ENCODE measurements around the gene MTUS2.

Gene MTUS2

GRCh38 chr13:29239653-29240525 lies 419.8 kb downstream of the MTUS2 start:
- DNase-seq (ENCODE audit: low read depth): no peak

- DNase-seq (ENCODE audit: low read depth): no peak
Observed at GRCh38 chr13:29254626-29255370, 434.7 kb downstream of the MTUS2 start.

GRCh38 chr13:29255567-29255966 lies 435.4 kb downstream of the MTUS2 start:
- no peak for DNase-seq (ENCODE audit: low read depth)

- DNase-seq (ENCODE audit: low read depth): no peak
Observed at GRCh38 chr13:29260684-29261083, 440.5 kb downstream of the MTUS2 start.

- no peak for DNase-seq (ENCODE audit: low read depth)
Observed at GRCh38 chr13:29266261-29266660, 446.1 kb downstream of the MTUS2 start.

DNA sequence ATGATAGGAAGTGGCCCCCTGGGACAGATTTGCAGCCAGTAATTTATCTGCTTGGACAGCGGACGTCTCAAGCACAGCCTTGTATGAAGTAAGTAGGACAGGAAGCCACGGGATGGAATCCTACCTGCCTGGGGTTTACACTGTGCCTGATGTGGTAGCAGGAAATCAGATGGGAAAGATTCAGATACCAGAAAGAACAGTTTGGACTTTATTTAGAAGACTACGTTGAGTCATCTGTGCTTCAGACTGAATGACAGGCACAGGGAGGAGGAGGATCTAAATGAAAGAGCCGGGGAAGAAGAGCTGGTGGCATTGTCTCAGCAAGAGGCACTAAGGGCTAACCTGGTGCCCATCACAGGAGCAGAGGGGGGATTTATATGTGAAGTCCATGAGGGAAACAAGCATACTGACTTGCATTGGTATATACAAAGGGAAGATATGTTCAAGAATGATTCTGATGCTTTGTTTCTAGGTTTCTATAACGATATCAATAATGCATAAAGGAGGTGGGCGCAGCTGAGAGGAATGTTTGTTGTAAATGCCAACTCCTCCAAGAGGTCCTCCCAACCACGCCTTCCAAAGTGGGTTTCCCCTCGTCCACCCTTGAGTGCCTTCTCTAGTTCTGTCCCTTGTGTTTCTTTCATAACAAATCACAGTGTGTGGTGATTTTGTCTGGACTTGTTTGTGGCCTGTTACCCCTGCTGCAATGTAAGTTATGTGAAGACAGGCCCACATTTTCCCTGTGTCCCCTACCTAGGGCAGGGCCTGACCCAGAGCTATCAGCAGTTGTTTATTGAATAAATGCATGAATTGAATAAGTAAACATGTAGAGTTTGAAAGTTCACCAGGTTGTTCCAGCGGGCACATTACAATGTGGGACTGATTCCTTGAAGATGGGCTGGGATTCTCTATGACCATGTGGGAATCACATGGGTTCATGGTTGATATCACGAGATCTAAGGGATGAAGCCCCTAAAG lies 446.9 kb downstream of the MTUS2 start:
- no peak for DNase-seq (ENCODE audit: low read depth)

- DNase-seq (ENCODE audit: low read depth): no peak
Observed at GRCh38 chr13:29270271-29270985, 450.3 kb downstream of the MTUS2 start.

DNA sequence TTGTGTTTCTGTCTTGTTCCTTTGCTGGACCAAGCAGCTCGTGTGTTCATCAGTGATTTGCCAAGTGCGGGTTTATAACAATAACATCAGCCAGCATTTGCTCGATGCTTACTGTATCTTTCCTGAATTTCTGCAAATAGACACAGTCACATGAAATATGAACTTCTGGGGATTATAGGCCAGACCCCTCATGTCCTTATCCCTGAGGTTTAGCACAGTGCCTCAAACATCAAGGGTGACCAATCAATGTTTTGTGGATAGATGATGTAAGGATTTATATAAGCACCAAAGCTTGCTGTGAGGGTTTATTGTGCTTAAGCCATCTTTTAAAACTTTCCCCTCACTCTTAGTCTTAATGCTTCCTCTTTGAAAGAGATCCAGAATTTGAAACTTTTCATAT lies 451.5 kb downstream of the MTUS2 start:
- DNase-seq (ENCODE audit: low read depth): no peak

- DNase-seq (ENCODE audit: low read depth): no peak
Observed at GRCh38 chr13:29279356-29280254, 459.5 kb downstream of the MTUS2 start.

GRCh38 chr13:29281932-29282495 lies 461.9 kb downstream of the MTUS2 start:
- DNase-seq (ENCODE audit: low read depth): no peak

GRCh38 chr13:29284726-29285125 lies 464.6 kb downstream of the MTUS2 start:
- no peak for DNase-seq (ENCODE audit: low read depth)

GRCh38 chr13:29287237-29287636 lies 467.1 kb downstream of the MTUS2 start:
- no peak for DNase-seq (ENCODE audit: low read depth)

GRCh38 chr13:29292045-29292444 lies 471.9 kb downstream of the MTUS2 start:
- DNase-seq (ENCODE audit: low read depth): no peak

DNA sequence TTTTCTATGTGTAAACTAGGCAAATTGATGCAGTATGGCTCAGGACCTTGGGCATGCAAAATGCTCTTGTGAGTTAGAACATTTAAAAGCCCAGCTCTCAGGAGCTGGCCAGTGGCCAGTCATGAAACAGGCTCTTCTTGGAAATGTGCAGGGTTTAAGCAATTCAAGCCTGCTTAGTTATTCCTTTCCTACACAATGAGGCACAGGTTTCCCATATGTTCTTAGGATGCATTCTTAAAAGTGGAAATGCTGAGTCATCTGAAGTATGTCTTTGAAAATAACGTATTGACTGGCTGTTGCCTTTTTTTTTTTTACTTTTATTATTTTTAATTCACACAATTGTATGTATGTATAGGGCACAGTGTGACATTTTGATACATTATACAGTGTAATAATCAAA lies 474.7 kb downstream of the MTUS2 start:
- no peak for DNase-seq (ENCODE audit: low read depth)

- DNase-seq (ENCODE audit: low read depth): no peak
Observed at GRCh38 chr13:29301027-29301426, 480.9 kb downstream of the MTUS2 start.

GRCh38 chr13:29304148-29304547 lies 484.0 kb downstream of the MTUS2 start:
- no peak for DNase-seq (ENCODE audit: low read depth)

DNA sequence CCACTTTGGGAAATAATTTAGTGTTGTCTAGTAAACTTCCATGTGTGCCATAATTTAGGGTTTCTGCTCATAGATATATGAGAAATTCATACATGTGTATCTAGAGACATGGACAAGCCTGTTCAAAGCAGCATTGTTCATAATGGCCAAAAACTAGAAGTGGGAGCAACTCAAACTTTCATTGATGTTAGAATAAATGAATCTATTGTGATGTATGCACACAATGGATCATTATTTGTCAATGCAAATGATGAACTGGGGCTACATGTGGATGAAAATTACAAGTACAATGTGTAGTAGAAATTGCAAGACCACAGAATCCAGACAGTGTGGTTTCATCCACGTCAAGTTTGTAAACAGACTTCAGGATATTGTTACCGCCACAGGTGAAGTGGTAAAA lies 490.7 kb downstream of the MTUS2 start:
- DNase-seq (ENCODE audit: low read depth): no peak

GRCh38 chr13:29315847-29316246 lies 495.7 kb downstream of the MTUS2 start:
- no peak for DNase-seq (ENCODE audit: low read depth)

DNA sequence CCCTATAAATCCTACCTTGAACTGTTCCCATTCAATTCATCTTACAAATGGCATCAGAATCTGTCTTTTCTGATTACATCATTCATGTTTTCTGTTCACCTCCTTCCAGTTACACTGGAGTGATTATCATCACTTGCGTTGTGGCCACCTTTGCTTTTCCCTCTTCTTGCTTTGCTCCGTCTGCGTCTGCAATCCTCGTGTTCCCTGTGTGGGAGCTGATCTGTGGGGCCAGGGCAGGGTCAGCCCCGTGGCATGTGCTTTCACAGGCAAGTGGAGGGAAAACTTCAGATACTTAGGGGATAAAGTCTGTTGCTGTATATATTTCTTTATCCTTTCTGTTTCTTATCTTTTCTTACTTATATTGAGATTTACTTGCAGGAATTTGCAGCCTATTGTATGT lies 497.7 kb downstream of the MTUS2 start:
- no peak for DNase-seq (ENCODE audit: low read depth)

- DNase-seq (ENCODE audit: low read depth): no peak
Observed at GRCh38 chr13:29318741-29319140, 498.6 kb downstream of the MTUS2 start.
